Stimulated activated CD4-positive, alpha-beta T cell treated with anti-CD3 and anti-CD28 coated beads, Interleukin-4, amount 100 ng/mL, for 4 hours (primary cell): Measurements from ENCODE around the gene NCMAP.

ENCODE experiments used
- DNase-seq, 2 experiments: peaks; one replicate each; pipeline ENCODE4 v3.0.0-alpha.2; 2020

The NCMAP gene

DNA sequence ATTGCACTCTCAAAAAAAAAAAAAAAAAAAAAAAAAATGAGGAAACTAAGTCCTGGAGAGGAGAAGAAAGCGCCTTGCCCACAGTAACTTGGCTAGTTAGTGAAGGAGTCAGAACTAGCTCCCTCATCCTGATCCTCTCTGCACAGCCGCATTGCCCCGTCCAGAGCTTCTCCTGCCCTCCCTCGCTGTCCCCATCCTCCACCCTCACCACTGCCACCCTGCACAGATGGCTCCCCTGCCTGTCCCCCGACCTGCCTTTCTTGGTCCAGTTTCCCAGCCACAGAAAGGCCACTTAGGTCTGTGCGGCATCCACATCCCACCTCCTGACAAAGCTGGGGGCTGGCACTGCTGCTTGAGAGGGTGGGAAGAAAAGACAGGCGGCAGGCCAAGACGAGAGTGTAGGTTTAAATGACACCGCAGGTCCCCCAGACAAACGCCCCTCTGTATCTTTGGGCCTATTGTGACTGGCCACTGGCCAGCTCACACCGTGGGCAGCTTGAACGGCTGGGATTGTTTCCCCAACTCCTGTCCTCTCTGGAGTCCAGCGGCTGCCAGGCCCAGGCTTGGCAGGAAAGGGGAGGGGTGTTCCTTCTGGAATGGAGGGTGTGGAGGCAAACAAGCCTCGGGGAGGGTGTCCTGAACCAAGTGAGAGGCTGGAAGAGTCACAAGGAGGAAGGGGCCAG, 20.2 kb downstream of the NCMAP start:
- no peak for DNase-seq

DNA sequence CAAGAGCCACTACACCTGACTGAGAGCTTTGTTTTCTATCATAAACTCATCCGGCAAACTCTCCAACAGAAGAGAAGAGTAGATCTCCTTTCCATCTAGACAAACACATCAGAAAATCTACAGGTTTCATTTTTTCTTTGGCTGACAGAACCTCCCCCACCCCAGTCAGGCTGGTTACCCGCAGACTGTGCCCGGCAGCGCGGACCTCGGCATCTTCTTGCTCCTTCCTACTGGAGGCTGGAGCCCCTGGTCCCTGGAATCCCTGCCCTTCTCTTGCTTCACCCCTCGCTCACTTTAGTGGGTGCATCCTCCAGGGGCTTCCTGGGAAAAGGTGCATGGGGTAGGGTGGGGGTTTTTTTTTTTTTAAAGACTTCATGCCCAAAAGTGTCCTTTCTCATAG, 23.0 kb downstream of the NCMAP start:
- no peak for DNase-seq

DNA sequence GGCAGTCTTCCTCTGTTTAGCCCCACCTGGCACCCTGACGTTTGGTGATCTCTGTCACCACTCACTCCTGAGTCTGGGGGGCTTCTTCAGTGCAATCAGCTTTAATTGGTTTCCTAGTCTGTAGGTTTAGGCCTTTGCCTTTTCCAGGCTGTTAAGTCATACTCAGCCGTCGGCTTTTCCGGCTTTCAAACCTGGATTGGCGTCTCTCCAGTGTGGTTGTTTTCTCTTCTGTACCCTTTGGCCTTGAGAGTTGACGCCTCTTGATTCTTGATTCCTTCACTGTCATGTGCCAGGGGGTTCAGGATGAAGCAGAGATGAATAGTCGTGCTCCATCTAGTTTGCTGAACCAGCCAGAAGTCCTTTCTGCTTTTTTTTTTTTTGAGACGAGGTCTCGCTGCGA, 24.9 kb downstream of the NCMAP start:
- DNase-seq = no peak

DNA sequence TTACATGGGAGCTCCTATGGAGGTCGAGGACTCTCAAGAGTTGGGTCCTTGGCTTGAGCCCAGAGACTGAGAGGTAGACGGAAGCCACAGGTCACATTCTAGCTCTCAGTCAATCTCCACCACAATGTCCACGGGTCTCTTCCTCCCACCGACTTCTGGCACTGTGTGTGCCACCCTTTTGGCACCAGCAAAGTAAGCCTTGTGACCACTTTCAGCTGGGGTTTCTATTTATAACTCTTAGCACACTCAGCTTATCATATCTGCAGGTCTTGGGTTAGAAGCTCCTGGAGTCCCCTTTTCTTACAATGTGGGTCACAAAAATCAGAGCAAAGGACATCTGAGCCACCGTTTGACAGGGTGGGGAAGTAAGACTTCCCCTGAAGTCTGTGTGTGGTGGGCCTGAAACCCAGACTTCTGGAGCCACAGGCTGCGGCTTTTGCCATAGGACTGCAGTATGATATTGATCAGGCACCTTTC, 28.3 kb downstream of the NCMAP start:
- DNase-seq = no peak

DNA sequence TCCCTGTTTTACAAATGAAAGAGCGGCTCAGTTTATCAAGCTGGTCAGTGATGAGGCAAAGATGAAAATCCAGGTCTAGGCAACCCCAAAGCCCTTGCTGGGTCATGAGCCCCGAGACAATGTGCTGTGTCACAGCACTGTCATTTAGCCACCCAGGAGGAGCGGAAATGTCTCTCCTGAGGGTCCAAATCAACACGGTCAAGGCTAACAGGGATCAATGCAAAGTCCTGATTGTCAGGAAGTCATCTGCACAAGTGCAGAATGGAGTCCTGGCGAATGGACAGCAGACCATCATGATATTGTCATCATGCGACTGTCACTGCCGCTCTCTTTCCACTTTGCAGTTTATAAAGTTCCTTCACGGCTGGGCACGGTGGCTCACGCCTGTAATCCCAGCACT, 30.2 kb downstream of the NCMAP start:
- DNase-seq = no peak

DNA sequence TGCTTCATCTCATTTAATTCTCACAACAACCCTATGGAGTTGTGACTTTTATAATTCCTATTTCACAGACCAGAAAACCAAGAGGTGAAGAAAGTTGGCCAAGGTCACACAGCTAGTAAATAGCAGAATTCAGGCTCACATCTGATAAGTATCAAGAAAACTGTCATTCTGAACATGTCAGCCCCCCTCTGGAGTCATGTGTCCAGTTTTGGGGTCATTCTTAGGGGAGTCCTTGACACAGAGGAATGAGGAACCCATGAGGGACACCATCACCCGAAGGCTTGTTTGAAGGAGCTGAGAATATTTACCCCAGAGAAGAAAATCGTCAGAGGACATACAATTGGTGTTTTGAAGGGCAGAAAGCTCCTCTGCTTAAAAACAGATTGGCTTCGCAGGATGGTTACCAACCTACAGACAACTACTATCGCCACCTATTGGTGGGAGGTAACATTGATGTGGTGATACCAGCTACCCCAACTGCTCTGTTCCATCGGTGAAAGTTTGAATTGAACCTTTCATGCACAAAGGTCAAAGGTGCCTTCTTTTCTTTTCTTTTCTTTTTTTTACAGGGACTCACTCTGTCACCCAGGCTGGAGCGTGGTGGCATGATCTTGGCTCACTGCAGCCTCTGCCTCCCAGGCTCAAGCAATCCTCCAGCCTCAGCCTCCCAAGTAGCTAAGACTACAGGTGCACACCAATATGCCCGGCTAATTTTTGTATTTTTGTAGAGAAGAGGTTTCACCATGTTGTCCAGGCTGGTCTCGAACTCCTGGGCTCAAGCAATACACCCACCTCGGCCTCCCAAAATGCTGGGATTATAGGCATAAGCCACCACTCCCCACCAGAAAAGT, 31.3 kb downstream of the NCMAP start:
- peak in 1 of 2 experiments; percentile 48 for DNase-seq

DNA sequence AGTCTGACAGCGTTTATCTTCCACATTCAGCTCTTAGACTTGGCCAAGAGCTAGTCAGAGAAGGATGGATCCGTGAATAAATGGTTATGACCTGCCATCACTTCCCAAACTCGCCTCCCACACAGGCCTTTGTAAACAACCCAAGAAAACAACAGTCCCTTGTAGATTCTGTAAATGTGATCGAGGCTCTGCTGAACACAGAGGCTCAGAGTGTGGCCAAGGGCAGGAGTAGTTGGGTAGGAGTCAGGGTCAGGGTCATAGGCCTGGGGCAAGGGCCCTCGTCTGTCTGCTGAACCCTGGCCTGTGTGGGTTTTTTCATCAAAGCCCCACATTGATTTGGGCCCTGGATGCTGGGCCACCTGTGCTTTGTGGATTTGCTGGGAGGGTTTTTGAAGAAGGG, 32.7 kb downstream of the NCMAP start:
- no peak for DNase-seq

DNA sequence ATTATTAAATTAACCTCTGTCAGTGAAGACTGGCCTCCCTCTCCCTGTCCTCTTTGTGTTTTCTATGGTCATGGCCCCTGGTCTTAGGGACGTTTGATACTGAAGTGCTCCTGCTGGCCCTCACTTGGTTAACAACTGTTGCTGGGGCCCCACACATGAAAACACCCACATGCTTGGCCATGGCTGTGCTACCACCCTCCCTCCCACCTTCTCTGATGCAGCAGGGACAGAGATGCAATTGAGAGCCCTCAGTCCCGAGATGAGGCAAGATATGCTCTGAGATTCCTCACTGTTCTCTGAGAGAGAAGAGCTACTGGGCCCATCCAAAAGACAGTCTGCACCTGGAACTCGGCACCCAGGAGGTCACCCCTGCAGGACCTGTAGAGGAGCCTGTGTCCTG, 33.3 kb downstream of the NCMAP start:
- no peak for DNase-seq

DNA sequence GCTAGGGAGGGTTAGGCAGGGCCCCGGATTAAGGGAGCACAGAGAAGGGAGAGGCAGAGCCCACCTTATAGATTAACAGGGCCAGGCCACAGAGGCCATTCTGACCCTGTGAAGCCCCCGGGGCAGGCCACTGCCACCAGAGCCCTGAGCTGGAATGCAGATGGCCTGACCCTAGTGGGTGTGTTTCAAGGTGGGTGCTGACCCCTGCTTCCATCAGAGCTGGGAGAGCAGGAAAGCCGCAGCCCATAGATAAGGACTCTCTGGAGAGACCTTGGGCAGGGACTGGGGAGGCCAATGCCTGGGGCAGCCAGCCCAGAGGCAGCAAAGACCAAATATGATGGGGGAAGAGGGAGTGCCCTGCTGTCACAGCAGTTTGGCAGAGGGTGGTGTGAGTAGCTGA, 35.9 kb downstream of the NCMAP start:
- DNase-seq = no peak

DNA sequence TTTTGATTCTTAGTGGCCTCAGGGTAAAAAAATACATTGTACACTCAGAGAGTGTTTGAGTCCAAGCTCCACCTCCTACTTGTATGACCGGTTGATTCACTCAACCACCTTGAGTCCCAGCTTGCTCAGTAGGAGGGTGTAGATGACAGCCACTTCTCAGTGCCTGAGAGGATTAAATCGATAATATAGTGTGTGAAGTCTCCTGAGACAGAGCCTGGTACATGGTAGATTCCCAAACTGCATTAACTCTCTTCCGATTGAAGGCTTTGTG, 38.4 kb downstream of the NCMAP start:
- no peak for DNase-seq

DNA sequence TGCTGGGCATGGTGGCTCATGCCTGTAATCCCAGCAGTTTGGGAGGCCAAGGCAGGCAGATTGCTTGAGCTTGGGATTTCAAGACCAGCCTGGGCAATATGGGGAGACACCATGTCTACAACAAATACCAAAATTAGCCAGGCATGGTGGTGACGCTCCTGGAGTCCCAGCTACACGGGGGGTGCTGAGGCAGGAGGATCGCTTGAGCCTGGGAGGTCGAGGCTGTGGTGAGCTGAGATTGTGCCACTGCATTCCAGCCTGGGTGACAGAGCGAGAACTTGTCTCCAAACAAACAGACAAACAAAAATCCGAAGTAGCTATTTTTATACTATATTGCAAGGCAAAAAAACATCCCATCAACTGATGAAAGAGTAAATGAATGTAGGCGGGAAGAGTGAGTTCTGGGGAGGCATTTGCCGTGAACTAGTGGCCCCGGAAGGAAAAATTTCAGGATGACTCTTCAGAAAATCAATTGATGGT, 40.6 kb downstream of the NCMAP start:
- no peak for DNase-seq

DNA sequence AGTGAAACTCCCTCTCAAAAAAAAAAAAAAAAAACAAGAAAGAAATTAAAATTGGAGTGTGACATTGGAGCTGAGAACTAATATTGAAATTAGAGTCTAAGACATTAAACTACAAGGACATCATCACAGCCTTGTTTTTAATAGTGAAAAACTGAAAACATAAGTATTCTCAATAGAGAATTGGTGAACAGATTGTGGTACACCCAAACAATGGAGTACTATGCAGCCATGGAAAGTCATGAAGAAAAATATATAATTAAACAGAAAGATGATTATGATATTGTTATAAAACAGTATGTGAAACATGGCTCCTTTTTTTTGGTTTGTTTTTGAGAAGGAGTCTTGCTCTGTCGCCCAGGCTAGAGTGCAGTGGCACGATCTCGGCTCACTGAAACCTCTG, 43.4 kb downstream of the NCMAP start:
- no peak for DNase-seq

DNA sequence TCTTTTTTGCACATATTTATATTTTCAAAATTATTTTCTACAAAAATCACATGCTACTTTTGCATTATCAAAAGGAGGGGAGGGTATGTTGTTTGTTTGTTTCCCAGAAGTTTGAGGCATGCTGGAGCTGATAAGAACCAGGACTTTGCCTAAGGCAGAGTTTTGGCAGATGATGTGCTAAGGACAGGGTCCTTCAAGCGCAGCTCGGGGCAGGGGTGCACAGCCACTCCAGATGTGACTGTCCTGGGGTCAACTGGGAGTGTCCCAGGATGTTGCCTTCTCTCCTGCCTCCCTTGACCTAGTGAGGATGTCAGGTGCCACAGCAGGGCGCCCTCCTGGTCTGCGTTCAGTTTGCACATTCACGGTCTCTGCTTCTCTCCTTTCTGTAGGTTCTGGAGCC, 44.7 kb downstream of the NCMAP start:
- DNase-seq = no peak

DNA sequence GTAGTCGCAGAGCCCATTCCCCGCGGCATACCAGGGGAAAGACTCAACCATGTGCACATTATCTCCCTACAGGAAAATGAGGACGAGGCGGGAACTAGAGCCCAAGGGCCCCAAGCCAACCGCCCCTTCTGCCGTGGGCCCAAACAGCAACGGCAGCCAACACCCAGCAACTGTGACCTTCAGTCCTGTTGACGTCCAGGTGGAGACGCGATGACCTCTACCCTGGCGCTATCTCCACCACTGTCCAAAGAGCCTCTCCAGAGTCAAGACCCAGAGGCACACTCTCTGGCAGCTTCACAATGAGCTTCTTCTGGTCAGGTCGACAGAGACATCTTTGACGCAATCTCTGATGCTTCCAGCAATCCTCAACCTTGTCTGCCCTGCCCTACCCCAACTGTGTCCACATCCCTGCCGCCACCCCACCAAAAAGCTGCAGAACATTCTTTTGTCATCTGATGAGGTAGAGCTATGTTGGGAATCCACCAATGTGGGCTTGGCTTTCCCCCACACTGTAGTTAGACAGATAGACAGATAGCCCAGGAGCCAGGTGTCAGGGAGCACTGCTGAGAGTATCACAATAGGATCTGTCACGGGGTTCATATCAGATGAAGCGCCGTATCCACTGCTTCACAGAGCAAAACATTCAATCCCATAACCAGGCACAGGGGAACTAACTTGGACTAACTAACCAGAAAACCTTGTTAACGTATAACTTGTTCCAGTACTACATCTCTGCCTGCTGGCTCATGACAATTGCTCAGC, 49.8 kb downstream of the NCMAP start:
- no peak for DNase-seq

DNA sequence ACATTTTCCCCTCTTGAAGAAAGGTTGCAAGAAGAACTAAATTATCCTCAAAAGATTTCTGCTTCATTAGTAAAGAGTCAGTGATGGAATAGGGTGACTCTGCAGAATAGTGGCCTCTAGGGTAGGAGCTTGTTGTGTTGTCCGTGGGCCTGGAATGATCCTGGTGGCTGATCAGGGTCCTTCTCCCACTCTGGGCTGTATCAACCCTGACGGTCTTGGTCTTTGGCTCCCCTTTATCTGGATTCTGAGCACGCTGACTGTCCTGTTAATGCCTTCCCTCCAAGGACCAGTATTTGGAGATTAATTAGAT, 50.4 kb downstream of the NCMAP start:
- no peak for DNase-seq

DNA sequence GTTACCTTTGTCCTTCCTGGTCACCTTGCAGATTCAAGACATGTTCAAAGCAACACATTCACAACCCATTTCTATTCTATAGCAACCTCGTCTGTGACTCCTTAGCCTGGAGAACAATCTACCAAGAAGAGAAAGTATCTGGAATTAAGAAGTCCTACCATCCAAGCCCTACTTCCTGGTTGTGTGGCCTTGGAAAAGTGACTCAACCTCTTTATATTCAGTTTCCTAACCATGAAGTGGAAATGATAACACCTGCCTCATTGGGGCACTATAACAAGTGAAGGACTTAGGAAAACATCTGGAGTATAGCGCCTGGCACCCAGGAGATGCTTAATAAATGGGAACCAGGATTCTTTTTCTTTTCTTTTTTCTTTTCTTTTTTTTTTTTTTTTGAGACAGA, 50.7 kb downstream of the NCMAP start:
- DNase-seq = no peak

DNA sequence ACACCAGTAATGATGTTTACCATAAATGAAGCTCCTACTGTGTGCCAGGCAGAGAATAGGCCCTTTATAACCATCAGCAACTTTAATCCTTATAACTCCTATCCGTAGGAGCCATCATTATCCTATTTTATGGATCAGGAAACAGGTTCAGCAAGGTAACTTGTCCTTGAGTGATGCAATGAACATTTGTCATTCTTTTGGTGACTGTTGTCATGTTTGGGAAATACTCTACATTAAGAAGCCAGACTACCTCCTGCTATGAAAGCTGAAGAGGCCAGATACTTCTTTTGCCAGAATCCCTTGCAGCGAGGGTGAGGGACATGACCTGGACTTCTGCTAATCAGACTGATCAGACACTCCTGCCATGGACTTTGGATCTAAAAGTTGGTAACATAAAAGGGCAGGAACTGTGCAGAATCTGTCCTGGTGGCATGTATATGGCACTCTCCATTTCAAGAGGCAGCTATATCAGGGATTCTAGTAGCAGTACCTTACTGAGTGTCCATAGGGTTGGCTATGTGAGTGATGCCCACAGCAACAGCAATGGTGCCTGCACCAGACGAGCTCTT, 54.1 kb downstream of the NCMAP start:
- no peak for DNase-seq

DNA sequence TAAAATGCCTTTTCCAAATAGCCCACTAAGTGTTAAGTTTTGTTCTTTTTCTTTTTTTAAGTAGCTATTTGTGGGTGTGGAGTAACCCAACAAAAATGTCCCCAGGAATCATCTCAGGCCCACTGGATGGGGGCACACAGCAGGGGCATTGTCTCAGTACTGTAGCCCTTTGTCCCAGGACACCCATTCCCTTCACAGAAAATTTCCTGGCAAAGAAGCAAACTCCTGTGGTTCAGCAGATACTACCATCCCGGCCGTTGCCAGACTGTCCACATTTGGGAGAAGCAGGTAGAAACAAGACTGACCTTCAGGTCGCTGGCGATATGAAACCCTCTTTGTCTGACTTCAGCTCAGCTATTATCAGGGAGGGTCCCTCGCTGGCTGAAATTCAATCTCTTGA, 63.5 kb downstream of the NCMAP start:
- no peak for DNase-seq

DNA sequence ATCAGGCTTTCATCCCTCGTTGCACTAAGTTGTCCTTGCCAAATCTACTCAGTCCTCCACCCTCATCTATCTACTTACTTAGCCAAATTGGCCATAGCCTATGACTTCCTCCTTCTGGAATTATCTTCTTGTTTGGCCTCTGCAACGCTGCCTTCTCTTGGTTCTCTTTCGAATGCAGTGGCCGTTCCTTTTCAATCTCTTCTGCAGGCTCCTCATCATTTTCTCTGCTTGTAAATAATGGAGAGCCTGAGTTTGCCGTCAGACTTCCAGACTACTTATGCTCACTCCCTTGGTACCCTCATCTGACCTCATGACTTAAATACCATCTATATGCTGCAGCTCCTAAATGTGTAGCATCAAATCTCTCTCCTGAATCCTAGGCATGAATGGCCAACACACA, 64.8 kb downstream of the NCMAP start:
- no peak for DNase-seq

DNA sequence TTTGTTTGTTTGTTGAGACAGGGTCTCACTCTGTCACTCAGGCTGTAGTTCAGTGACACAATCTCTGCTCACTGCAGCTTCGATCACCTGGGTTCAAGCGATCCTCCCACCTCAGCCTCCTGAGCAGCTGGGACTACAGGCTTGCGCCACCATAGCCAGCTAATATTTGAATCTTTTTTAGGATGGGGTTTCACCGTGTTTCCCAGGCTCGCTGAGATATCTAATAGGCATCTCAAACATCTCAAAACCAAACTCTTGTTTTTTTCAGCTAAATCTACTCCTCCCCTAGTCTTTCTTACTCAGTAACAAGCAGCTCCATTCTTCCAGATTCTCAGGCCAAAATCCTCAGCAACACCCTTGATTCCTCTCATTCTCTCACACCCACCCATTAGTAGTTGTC, 65.2 kb downstream of the NCMAP start:
- no peak for DNase-seq

DNA sequence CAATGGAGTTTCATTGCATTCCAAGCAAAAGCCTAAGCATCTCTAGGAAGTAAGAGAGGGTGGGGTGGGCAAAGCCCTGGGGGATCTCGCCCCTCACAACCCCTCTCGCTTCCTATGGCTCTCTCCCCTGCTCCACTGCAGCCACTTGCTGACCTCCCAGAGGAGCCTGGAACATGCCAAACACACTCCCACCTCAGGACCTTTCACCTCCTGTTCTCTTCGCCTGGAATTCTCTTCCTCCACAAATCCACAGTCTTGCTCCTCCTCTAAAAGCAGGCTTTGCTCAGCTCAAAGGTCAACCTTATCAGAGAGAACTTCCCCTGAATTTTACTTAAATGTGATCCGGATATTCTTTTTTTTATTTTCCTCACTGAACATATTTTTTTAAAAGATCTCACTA, 66.3 kb downstream of the NCMAP start:
- DNase-seq = no peak

DNA sequence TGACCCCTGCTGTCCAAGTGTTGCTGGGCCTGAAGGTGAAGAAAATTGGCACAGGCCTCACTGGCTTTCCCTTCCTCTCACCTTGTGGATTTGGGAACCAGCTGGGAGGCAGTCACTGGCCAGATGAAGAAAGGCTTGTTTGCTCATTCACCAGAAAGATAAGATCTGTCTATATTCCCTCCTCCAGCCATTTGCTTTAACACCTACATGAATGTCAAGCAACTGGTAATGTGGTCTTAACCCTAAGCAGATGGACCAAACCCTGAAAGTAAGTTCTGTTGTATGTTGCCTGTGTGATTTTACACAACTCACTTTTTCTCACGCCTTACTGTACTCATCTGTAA, 76.9 kb downstream of the NCMAP start:
- no peak for DNase-seq

DNA sequence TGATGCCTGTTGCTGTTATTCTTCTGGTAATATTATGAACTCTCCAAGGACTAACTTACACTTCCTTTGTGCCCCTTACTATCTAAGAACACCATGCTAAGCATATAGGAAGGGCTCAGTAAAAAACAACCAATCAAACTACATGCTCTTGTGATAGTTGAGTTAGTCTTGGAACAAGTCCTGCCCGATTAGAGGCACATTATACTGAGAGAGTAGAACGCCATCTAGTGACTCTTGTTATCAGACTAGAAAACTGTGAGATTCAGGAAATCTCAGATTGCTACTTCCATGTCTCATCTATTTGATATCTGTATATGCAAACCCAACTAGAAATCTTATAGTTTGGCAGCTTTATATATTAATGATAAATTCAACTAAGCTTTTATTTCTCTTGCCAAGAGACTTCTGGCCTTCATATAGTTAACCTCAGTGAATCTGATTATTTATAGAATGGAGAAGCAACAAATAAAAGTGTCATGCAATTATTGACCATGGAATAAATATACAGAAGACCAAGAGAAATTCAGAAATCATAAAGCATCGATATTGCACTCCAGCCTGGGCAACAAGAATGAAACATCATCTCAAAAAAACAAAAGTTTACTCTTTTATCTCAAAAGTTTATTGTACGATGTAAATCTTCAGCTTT, 79.4 kb downstream of the NCMAP start:
- DNase-seq = no peak
